Loucy (cell line): ENCODE measurements around the gene GOLGA8T.
"Not testable (repeated sequence)": the region's sequence is repeated elsewhere in the genome, so short reads cannot be mapped to it uniquely, and the experiment has no call there.

ENCODE experiments used
- H2AFZ ChIP-seq: fragments of 200-600 bp; sonication (generic); 2 replicates; pipeline ENCODE4 v1.6.0; 2016; ENCODE audit warnings: antibody characterized with exemption, mild to moderate bottlenecking, low read length, moderate library complexity
- H3F3A ChIP-seq: fragments of 200-600 bp; 2 replicates; pipeline ENCODE4 v1.6.0; 2016; ENCODE audit warnings: antibody characterized with exemption, low read depth, mild to moderate bottlenecking
- H3K27me3 ChIP-seq: fragments of 200-600 bp; sonication (generic); 2 replicates; pipeline ENCODE4 v1.6.1; 2014; ENCODE audit warnings: low read length, mild to moderate bottlenecking; ENCODE audit not compliant: insufficient read depth, poor library complexity, severe bottlenecking
- H3K36me3 ChIP-seq: fragments of 200-600 bp; sonication (generic); 2 replicates; pipeline ENCODE4 v1.6.1; 2016; ENCODE audit warnings: low read length; ENCODE audit not compliant: insufficient read depth
- H3K4me1 ChIP-seq: fragments of 200-600 bp; sonication (generic); 2 replicates; pipeline ENCODE4 v1.5.1; 2014; ENCODE audit warnings: low read length, mild to moderate bottlenecking; ENCODE audit not compliant: insufficient read depth, poor library complexity, severe bottlenecking
- H3K4me2 ChIP-seq: fragments of 200-600 bp; sonication (generic); 2 replicates; pipeline ENCODE4 v1.6.0; 2014; ENCODE audit warnings: antibody characterized with exemption, low read length, low read depth, mild to moderate bottlenecking; ENCODE audit not compliant: poor library complexity, severe bottlenecking
- H3K4me3 ChIP-seq: fragments of 200-600 bp; sonication (generic); 2 replicates; pipeline ENCODE4 v1.5.1; 2014; ENCODE audit warnings: low read length, mild to moderate bottlenecking, mixed read lengths; ENCODE audit not compliant: poor library complexity, severe bottlenecking
- H3K79me2 ChIP-seq: fragments of 200-600 bp; sonication (generic); 2 replicates; pipeline ENCODE4 v1.6.1; 2014; ENCODE audit warnings: low read length; ENCODE audit not compliant: insufficient read depth
- H3K9ac ChIP-seq: fragments of 200-600 bp; sonication (generic); 2 replicates; pipeline ENCODE4 v1.6.0; 2014; ENCODE audit warnings: mild to moderate bottlenecking, low read depth, low read length, moderate library complexity; ENCODE audit not compliant: poor library complexity, severe bottlenecking
- H3K9me2 ChIP-seq: fragments of 200-600 bp; sonication (generic); replicated peaks from 2 replicates; pipeline ENCODE4 v1.6.1; 2016; ENCODE audit warnings: low read depth, low read length, mixed read lengths
- H3K9me3 ChIP-seq: fragments of 200-600 bp; sonication (generic); 2 replicates; pipeline ENCODE4 v1.6.1; 2014; ENCODE audit warnings: mild to moderate bottlenecking, antibody characterized with exemption, low read length, low read depth; ENCODE audit not compliant: insufficient read depth
- H4K20me1 ChIP-seq: fragments of 200-600 bp; sonication (generic); 2 replicates; pipeline ENCODE4 v1.6.0; 2014; ENCODE audit warnings: antibody characterized with exemption, low read length, mild to moderate bottlenecking; ENCODE audit not compliant: insufficient read depth, poor library complexity, severe bottlenecking
- CTCF ChIP-seq: fragments of 200-600 bp; sonication (generic); conservative IDR thresholded peaks from 2 replicates; pipeline ENCODE4 v1.5.1; 2014; ENCODE audit warnings: mild to moderate bottlenecking, antibody characterized with exemption, low read length

GOLGA8T gene

GRCh38 chr15:30130066-30130465 is 4.8 kb upstream of the GOLGA8T start:
- not testable (repeated sequence) for H3K9ac ChIP-seq, H3K36me3 ChIP-seq, H3K9me2 ChIP-seq, H3K4me1 ChIP-seq, H3K27me3 ChIP-seq, H3F3A ChIP-seq, H3K4me2 ChIP-seq, H3K79me2 ChIP-seq, H3K4me3 ChIP-seq, H2AFZ ChIP-seq, H3K9me3 ChIP-seq, H4K20me1 ChIP-seq
- 0 out of 2 replicates have a peak, but pooled peaks have one; percentile 9 for TF ChIP-seq CTCF

- not testable (repeated sequence) for H3K4me3 ChIP-seq, H3K27me3 ChIP-seq, H3K9me2 ChIP-seq, H2AFZ ChIP-seq, H3K9me3 ChIP-seq, H3K79me2 ChIP-seq, H3K4me1 ChIP-seq, H3K4me2 ChIP-seq, H4K20me1 ChIP-seq, H3K36me3 ChIP-seq, H3F3A ChIP-seq, H3K9ac ChIP-seq
Observed at GRCh38 chr15:30143246-30143645, 8.4 kb downstream of the GOLGA8T start.

GRCh38 chr15:30149891-30150290 is 15.0 kb downstream of the GOLGA8T start:
- H3K36me3 ChIP-seq, H3K4me1 ChIP-seq, H3K9ac ChIP-seq: not testable (repeated sequence)

GRCh38 chr15:30162479-30163357 is 27.9 kb downstream of the GOLGA8T start:
- not testable (repeated sequence) for H4K20me1 ChIP-seq, H2AFZ ChIP-seq, H3K36me3 ChIP-seq, H3K9me2 ChIP-seq, H3K4me2 ChIP-seq, H3K4me3 ChIP-seq, H3K9ac ChIP-seq, H3K27me3 ChIP-seq, H3K79me2 ChIP-seq, H3K9me3 ChIP-seq, H3K4me1 ChIP-seq, H3F3A ChIP-seq

More at GRCh38 chr15:30149891-30150290, 15.0 kb downstream of the GOLGA8T start:
- H3F3A ChIP-seq, H4K20me1 ChIP-seq, H2AFZ ChIP-seq, H3K9me3 ChIP-seq, H3K4me2 ChIP-seq, H3K9me2 ChIP-seq, H3K4me3 ChIP-seq, H3K79me2 ChIP-seq, H3K27me3 ChIP-seq: not testable (repeated sequence)

GRCh38 chr15:30163759-30164158 is 28.9 kb downstream of the GOLGA8T start:
- not testable (repeated sequence) for H3K9ac ChIP-seq, H3K27me3 ChIP-seq, H3K4me1 ChIP-seq, H3K9me2 ChIP-seq, H3K36me3 ChIP-seq, H3K4me2 ChIP-seq, H3F3A ChIP-seq, H4K20me1 ChIP-seq, H2AFZ ChIP-seq, H3K4me3 ChIP-seq, H3K79me2 ChIP-seq, H3K9me3 ChIP-seq

GRCh38 chr15:30164257-30164656 is 29.4 kb downstream of the GOLGA8T start:
- H3K4me3 ChIP-seq, H3K9me2 ChIP-seq, H2AFZ ChIP-seq, H3K9ac ChIP-seq, H3K4me1 ChIP-seq, H3K9me3 ChIP-seq, H3K36me3 ChIP-seq, H3K27me3 ChIP-seq, H3K79me2 ChIP-seq, H3F3A ChIP-seq, H4K20me1 ChIP-seq, H3K4me2 ChIP-seq: not testable (repeated sequence)

- H3K36me3 ChIP-seq, H4K20me1 ChIP-seq, H3K4me2 ChIP-seq, H3K4me3 ChIP-seq, H3F3A ChIP-seq, H2AFZ ChIP-seq, H3K4me1 ChIP-seq, H3K9me2 ChIP-seq, H3K79me2 ChIP-seq, H3K9me3 ChIP-seq, H3K9ac ChIP-seq, H3K27me3 ChIP-seq: not testable (repeated sequence)
Observed at GRCh38 chr15:30167403-30167802, 32.6 kb downstream of the GOLGA8T start.
